Chondrocyte (in vitro differentiated cells): Measurements from ENCODE around the gene TMEM219. TPM values are rescaled to one million over a fixed set of nuclear protein-coding genes. Genes with fewer than 3 reads are reported as not detected.
A peak's percentile ranks its signal among the peaks of the same experiment; 100 is the strongest.

Experiments used
- DNase-seq: peaks from one replicate; pipeline ENCODE4 v3.0.0; 2021; ENCODE audit warnings: mixed read lengths, low spot score
- H3K27ac Mint-ChIP-seq: one replicate; pipeline ENCODE4 v1.8.0; 2021; ENCODE audit warnings: mild to moderate bottlenecking, moderate library complexity, mixed read lengths; ENCODE audit not compliant: unreplicated experiment
- H3K27me3 Mint-ChIP-seq: 2 replicates; pipeline ENCODE4 v1.8.0; 2021; ENCODE audit warnings: low read depth, mixed read lengths
- H3K36me3 Mint-ChIP-seq: 2 replicates; pipeline ENCODE4 v1.8.0; 2021; ENCODE audit warnings: low read depth, mixed read lengths
- H3K4me1 Mint-ChIP-seq: 2 replicates; pipeline ENCODE4 v1.8.0; 2021; ENCODE audit warnings: low read depth, mild to moderate bottlenecking, mixed read lengths
- H3K4me3 Mint-ChIP-seq: one replicate; pipeline ENCODE4 v1.8.0; 2021; ENCODE audit warnings: mild to moderate bottlenecking, moderate library complexity, mixed read lengths; ENCODE audit not compliant: unreplicated experiment
- H3K9me3 Mint-ChIP-seq: 2 replicates; pipeline ENCODE4 v1.8.0; 2021; ENCODE audit warnings: low read depth, mixed read lengths
- total RNA-seq: library from RNA; stranded (reverse); gene quantifications from 3 replicates; pipeline ENCODE4 v1.2.1, GENCODE V29; 2021
- TF ChIP-seq, protein P1 (sequence below): fragments of 200-600 bp; sonication (generic); IDR thresholded peaks from 2 replicates; pipeline ENCODE4 v1.5.0; 2021; ENCODE audit warnings: antibody characterized with exemption, mild to moderate bottlenecking, moderate library complexity

The TMEM219 gene
- total RNA-seq, 1 donor from 2014 or later = 122 TPM

DNA sequence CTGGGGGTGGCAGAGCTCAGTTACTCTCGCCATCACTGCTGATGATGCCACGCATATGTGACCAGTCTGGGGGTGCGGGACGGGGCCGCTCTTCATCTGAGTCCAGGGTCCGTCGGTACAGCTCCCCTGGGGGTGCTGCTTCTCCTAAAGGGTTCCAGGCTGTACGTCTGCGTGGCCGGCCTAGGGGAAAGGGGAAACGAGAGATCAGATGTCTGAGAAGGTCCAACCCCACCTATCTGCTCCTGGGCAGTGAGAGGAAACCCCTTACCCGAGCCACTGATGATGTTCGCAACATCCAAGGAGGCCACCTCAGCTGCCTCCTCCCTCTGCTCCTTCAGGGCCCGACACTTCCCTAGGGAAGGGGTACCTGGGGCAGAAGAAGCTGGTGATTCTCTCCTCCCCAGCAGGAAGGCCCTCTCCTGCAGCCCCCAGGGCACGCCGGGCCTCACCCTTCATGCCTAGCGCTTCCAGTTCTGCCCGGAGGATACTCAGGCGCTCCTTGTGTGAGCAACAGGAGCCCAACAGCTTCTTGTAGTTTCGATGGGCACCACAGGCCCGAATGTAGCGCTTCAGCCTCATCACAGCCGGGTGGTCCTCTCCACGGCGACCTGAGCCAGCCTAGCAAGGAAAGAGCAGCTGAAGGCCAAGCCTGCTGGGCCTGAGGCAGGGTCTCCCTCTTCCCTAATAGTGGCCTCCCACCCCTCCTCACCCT is 31.5 kb downstream of the TMEM219 start:
- no peak for DNase-seq
- H3K4me3 Mint-ChIP-seq = no peak overlapping the region
- H3K4me1 Mint-ChIP-seq = peaks cover 24% of the 10 kb centered on the region
- H3K9me3 Mint-ChIP-seq = no peaks in the 10 kb centered on the region
- no peak overlapping the region for H3K27ac Mint-ChIP-seq
- H3K36me3 Mint-ChIP-seq = peaks cover 17% of the 10 kb centered on the region
- H3K27me3 Mint-ChIP-seq = no peaks in the 10 kb centered on the region
- TF ChIP-seq, protein P1, sequence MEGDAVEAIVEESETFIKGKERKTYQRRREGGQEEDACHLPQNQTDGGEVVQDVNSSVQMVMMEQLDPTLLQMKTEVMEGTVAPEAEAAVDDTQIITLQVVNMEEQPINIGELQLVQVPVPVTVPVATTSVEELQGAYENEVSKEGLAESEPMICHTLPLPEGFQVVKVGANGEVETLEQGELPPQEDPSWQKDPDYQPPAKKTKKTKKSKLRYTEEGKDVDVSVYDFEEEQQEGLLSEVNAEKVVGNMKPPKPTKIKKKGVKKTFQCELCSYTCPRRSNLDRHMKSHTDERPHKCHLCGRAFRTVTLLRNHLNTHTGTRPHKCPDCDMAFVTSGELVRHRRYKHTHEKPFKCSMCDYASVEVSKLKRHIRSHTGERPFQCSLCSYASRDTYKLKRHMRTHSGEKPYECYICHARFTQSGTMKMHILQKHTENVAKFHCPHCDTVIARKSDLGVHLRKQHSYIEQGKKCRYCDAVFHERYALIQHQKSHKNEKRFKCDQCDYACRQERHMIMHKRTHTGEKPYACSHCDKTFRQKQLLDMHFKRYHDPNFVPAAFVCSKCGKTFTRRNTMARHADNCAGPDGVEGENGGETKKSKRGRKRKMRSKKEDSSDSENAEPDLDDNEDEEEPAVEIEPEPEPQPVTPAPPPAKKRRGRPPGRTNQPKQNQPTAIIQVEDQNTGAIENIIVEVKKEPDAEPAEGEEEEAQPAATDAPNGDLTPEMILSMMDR = no peak

DNA sequence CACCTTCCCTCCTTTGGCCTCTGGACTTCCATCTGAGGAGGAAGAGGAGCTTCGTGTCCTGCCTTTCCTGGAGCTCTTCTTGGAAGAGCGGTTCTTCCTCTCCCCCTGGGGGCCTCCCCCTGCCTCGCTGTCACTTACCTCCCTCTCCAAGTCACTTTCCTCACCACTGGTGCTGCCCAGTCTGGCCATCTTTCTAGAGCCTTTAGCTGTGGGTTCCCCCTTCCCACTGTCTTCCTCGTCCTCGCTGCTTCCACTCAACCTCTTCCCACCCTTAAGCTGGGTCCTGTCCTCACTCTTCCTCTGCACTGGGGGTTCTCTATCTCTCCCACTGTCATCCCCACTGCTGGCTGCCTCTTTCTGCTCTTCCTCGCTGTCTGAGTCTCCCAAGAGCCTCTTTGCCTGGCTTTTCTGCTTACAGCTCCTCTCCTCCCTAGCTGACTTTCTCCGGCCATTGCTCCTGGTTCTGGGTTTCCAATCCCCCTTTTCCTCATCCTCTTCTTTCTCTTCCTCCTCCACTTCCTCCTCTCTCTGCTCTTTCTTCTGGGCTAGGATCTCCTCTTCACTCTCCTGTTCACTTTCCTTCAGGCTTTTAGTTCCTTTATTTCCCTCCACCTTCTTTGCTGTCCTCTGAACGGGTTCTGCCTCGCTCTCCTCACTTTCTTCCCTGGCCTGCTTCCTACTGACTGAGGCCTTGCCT is 32.2 kb downstream of the TMEM219 start:
- no peaks in the 10 kb centered on the region for H3K9me3 Mint-ChIP-seq
- H3K4me1 Mint-ChIP-seq = peaks cover 24% of the 10 kb centered on the region
- peak overlapping the region; percentile 94 for H3K27ac Mint-ChIP-seq
- TF ChIP-seq, protein P1 = no peak
- no peaks in the 10 kb centered on the region for H3K27me3 Mint-ChIP-seq
- peaks cover 14% of the 10 kb centered on the region for H3K36me3 Mint-ChIP-seq
- DNase-seq = peak; percentile 59
- peak overlapping the region; percentile 96 for H3K4me3 Mint-ChIP-seq

DNA sequence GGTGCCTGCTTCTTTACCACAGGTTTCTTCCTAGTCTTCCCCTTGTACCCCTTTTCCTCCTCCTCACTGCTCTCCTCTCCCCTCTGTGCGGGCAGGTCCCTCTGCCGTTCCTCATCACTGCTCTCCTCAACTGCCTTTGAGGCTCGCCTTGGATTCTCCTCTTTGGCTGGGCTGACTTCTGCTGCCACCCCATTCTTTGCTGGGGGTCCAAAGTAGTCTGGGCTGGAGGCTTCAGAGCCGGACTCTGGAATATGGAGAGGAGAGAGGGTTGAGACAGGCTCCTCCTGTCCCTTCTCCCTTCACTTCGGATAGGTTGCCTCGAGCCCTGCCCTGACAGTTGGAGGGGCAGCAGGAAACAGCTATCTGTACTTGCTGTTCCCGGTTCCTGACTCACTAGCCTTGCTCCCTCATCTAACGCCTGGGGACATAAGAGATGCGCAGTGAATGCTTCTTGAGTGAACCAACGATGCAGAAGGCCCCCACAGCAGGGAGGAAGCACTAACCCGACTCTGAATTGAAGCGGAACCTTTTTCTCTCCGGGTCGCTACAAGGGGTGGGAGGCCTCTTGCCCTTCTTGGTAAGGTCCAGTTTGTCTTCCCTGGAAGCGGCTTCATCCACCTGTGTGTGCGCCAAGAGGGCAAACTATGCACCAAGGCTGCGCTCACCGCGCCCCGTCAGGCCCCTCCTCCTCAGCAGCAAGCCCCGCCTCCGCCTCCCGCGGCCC is 32.9 kb downstream of the TMEM219 start:
- Mint-ChIP-seq H3K36me3 (peaks cover 12% of the 10 kb centered on the region), H3K27ac (peak overlapping the region; percentile 94), H3K4me1 (peaks cover 24% of the 10 kb centered on the region), H3K27me3 (no peaks in the 10 kb centered on the region), H3K4me3 (peak overlapping the region; percentile 96), H3K9me3 (no peaks in the 10 kb centered on the region)
- DNase-seq = peak; percentile 57
- TF ChIP-seq, protein P1 = no peak

DNA sequence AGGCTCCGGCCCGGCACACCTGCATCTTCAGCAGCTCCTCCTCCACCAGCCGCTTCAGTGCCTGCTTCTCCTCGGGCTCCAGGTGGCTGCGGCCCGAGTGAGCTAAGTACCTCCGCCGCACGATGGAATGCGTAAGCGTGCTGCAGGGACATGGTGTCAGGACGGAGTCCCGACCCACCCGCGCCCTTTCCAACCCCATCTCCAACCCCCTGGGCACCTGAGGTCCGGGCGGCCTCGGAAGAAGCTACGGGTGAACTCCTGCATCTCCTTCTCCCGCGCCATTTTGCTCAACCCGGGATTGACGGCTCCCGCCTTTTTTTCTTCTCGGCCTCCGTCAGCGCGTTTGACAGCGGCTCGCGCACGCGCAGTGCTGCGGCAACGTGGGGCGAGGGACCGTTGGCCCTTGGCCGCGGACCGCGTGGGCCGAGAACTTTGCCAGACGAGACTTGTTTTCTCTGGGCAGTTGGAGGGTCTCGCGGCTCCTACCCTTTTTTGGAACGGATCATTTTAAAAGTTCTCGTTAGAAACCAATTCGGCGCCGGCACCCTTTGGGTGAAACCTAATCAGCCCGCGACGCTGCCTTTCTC is 33.5 kb downstream of the TMEM219 start, which contains the start of gene HIRIP3:
Gene HIRIP3 (minus strand): TSS at position 294 of the 587 bp plus-strand sequence. CDS start 12 bp downstream, at position 282.
- Mint-ChIP-seq H3K4me3 (peak within 1 kb of the TSS; percentile 96), H3K27me3 (no peaks in the 10 kb centered on the region), H3K9me3 (no peaks in the 10 kb centered on the region), H3K27ac (peak within 1 kb of the TSS; percentile 94), H3K4me1 (peaks cover 24% of the 10 kb centered on the region), H3K36me3 (peaks cover 11% of the 10 kb centered on the region)
- TF ChIP-seq, protein P1 = no peak
- DNase-seq = peak; percentile 94
